GM12873 (cell line): ENCODE results near the gene NHSL1.

Experiments used
- CTCF ChIP-seq: IDR thresholded peaks from 2 replicates; pipeline ENCODE4 v1.5.1; 2012; ENCODE audit warnings: low read depth, mild to moderate bottlenecking, moderate library complexity, low read length, control low read depth; ENCODE audit not compliant: insufficient read depth; ENCODE audit errors: missing control alignments

NHSL1 gene

GRCh38 chr6:138405816-138406413 lies 93.4 kb downstream of the NHSL1 start:
- no peak for TF ChIP-seq CTCF

GRCh38 chr6:138404666-138405337 lies 94.5 kb downstream of the NHSL1 start:
- TF ChIP-seq CTCF: no peak

GRCh38 chr6:138403801-138404665 lies 95.3 kb downstream of the NHSL1 start, which contains the start of gene HEBP2:
Gene HEBP2, plus strand, starts transcription at chr6:138404223. Its CDS starts 273 bp downstream, at chr6:138404496.
- TF ChIP-seq CTCF: peak; percentile 42

GRCh38 chr6:138403324-138403800 lies 95.9 kb downstream of the NHSL1 start:
- TF ChIP-seq CTCF: peak; percentile 19

GRCh38 chr6:138402838-138403187 lies 96.5 kb downstream of the NHSL1 start:
- TF ChIP-seq CTCF: no peak

- TF ChIP-seq CTCF: no peak
Measured at GRCh38 chr6:138401960-138402837, 97.1 kb downstream of the NHSL1 start.
